SK-N-SH treated with all-trans-retinoic acid at 6 μM for 48 hours (cell line): ENCODE results near the gene ATP1A2.

Experiments used
- ARNTL ChIP-seq: fragments of 450-650 bp; formaldehyde crosslinking; IDR thresholded peaks from 2 replicates; pipeline ENCODE4 v1.5.0; 2020; ENCODE audit warnings: low read depth, mild to moderate bottlenecking, moderate library complexity, borderline replicate concordance
- BACH2 ChIP-seq: fragments of 250-450 bp; sonication (Bioruptor Pico); IDR thresholded peaks from 2 replicates; pipeline ENCODE4 v1.9.0; 2021; ENCODE audit warnings: mild to moderate bottlenecking, borderline replicate concordance
- ESRRG ChIP-seq: fragments of 250-450 bp; sonication (Bioruptor Pico); IDR thresholded peaks from 2 replicates; pipeline ENCODE4 v1.6.1; 2021; ENCODE audit warnings: mild to moderate bottlenecking
- OSR1 ChIP-seq: fragments of 250-450 bp; sonication (Bioruptor Pico); IDR thresholded peaks from 2 replicates; pipeline ENCODE4 v1.8.0; 2022; ENCODE audit warnings: moderate library complexity, mild to moderate bottlenecking, inconsistent platforms
- PATZ1 ChIP-seq: fragments of 250-450 bp; sonication (Bioruptor Pico); IDR thresholded peaks from 2 replicates; pipeline ENCODE4 v1.8.0; 2020; ENCODE audit warnings: mild to moderate bottlenecking, moderate library complexity, borderline replicate concordance
- RARB ChIP-seq: fragments of 250-450 bp; sonication (Bioruptor Pico); IDR thresholded peaks from 2 replicates; pipeline ENCODE4 v1.8.0; 2021; ENCODE audit warnings: mild to moderate bottlenecking, moderate library complexity
- SNAI2 ChIP-seq: fragments of 250-450 bp; sonication (Bioruptor Pico); IDR thresholded peaks from 2 replicates; pipeline ENCODE4 v1.5.0; 2020; ENCODE audit warnings: mild to moderate bottlenecking, moderate library complexity
- ZFP3 ChIP-seq: fragments of 250-450 bp; sonication (Bioruptor Pico); IDR thresholded peaks from 2 replicates; pipeline ENCODE4 v1.5.0; 2020; ENCODE audit warnings: mild to moderate bottlenecking, moderate library complexity
- ZFP30 ChIP-seq: fragments of 450-650 bp; formaldehyde crosslinking; IDR thresholded peaks from 2 replicates; pipeline ENCODE4 v1.5.0; 2022; ENCODE audit warnings: mild to moderate bottlenecking, moderate library complexity
- ZNF70 ChIP-seq: fragments of 450-650 bp; formaldehyde crosslinking; IDR thresholded peaks from 2 replicates; pipeline ENCODE4 v1.5.0; 2020; ENCODE audit warnings: mild to moderate bottlenecking, moderate library complexity
- ZNF8 ChIP-seq: fragments of 450-650 bp; formaldehyde crosslinking; IDR thresholded peaks from 2 replicates; pipeline ENCODE4 v1.5.0; 2020; ENCODE audit warnings: mild to moderate bottlenecking, moderate library complexity

GRCh38 chr1:160118928-160119327 is 3.4 kb downstream of the ATP1A2 start:
- no peak for TF ChIP-seq PATZ1
- TF ChIP-seq ARNTL (CRISPR knock-in tag) = no peak
- no peak for TF ChIP-seq ESRRG
- TF ChIP-seq ZNF8 (CRISPR knock-in tag) = no peak
- no peak for TF ChIP-seq ZFP3 (CRISPR knock-in tag)
- no peak for TF ChIP-seq ZNF70 (CRISPR knock-in tag)
- no peak for TF ChIP-seq ZFP30
- no peak for TF ChIP-seq RARB (CRISPR knock-in tag)
- no peak for TF ChIP-seq OSR1 (CRISPR knock-in tag)
- TF ChIP-seq SNAI2 (CRISPR knock-in tag) = no peak
- no peak for TF ChIP-seq BACH2
